Putamen (tissue), 1 donor: Measurements from ENCODE around the gene GPS1.

Experiments
- DNase-seq: peaks from one replicate; pipeline ENCODE4 v3.0.0-alpha.2; 2016; ENCODE audit warnings: low spot score

Gene GPS1

DNA sequence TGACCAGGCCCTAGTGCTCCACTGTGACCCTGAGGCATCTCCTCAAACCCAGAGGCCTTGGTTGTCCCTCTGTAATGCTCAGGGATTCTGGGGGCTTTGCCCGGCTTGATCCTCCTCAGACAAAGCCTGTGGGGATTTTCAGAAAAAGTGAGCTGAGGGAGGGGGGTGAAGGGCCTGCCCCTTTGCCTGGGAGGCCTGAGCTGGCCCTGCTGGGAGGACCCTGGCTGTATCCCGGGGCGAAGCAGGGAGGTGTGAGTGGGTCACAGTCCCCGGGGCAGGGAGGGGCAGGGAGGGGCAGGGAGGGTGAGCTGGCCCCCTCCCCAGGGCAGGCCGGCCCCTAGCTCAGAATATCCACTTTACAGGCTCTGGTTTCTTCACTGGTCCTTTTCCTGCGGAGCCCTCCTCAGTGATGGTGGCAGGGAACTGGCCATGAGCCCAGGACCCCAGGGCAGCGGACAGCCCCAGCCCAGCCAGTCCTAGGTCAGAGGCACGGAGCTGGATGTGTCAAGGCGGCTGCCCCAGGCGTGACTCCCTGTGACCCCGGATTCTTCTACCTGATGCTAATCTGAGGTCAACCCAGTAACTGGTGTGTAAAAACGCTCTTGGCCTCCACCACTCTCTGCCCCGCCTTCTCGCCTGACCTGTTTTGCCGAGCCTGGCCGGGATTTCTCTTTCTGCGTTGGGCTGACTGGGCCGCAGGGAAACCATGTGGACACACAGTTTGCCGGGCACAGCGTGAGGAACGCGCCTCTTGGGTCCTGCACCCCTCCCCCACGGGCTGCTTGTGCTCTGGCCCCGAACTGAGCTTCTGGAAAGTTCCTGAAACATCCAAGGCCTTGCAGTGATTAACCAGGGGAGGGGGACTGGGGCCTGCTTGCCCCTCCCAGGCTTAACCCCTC lies 52.1 kb downstream of the GPS1 start:
- no peak for DNase-seq

DNA sequence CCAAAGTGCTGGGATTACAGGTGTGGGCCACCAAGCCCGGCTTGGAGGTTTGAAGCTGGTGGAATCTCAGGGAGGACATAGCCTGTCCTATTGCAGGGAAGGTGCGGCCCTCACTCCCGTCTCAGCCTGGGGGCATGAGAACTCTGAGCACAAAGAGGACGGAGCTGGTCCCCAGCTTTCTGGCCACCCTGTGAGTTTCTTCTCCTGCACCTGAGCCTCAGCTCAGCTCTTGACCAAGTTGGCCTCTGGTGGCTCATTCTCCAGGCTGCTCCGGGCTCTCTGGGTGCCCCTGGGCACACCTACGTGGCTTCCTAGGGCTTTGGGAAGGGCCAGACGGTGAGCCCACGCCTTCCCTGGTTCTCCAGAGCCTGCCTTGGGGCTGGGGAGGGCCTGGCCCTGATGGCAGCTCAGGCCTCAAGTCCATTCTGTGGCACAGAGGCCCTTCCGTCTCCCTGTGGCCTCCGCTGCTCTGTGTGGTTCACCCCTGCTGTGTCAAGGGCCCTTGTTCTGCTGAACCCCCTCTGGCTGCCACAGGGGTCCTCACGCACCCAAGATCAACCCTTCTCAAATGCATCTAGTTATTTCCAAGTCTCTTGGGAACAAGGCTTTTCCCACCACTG lies 53.2 kb downstream of the GPS1 start:
- DNase-seq: no peak

DNA sequence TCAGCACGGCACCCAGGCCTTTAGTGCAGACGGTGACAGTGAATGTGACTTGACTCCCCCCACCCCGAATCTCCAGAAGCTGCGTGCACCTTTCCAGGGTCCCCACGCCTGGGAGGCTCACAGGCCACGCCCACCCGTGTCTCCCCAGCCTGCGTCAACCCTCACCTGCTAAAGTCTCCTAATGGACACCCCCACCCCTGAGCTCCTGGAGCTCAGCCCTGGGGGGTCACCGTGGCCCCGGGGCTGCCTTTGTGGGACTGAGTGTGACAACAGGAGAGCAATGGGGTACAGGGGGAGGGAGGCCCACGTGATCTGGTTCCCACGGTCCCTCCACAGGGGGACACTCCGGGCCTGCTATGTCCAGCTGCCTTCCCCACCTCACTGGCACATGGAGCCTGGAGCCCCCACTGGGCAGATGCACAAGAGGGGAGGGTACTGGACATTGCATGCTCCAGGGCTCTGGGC lies 53.8 kb downstream of the GPS1 start:
- no peak for DNase-seq

DNA sequence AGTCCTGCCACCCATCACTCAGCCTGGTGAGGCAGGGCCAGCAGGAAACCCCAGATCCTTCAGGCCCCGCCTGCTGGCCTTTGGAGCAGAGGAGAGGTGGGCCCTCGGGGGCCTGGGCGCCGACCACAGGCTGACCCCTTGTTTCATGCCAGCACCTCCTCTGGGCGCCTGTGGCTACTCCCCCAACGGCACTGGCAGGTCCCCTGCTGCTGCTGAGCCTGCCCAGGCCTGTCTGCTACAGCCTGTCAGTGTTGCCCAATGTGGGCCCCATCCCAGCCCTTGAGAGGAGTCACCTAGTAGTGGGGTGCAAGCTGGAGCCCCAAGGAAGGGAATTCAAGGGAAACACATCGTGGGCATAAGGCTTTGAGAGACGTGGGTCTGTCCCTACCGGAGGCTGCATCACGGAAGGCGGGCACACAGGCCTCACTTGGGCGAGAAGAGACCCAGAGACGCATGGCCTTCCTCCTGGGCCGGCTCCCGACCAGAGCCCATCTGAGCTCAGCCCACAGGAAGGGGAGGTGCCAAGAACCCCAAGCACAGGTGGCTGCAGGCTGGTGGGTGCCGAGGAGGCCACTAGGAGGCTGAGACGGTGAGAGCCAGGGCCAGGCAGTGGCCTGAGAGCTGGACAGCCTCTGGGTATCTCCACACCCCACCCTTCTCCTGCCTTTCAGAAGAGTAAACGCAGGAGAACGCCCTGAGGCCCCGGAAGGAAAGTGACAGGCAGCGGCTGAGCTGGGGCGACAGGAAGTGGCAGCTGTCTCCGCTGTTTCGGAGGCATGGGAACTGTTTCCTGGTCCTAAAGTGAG lies 54.4 kb downstream of the GPS1 start:
- DNase-seq: no peak

DNA sequence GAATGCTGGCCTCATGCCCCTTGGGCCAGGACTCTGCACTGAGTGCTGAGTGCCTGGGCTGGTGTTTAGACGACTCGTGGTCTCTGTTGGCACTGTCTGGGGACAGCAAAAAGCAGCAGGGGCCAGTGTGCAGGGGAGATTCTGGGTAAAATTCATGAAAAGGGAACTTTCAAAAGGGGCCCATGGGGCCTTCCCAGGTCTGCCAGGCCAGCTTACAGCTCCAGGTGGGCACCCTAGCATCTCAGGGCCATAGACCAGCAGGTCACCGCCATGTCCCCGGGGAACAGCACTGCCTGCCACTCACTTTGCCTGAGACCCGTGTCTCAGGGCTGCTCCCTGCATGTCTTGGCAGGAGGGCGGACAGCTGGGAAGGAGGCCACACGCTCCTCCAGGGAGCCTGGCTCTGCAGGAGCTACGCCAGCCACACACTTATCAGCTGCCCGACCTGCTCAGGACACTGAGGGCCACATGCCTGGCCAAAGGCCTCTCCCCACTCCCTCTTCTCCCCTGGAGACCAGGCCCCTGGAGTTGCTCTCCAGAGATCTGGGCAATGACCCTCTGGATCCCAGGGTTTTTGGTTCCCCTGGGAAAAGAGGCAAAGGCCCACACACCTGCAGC lies 55.1 kb downstream of the GPS1 start:
- DNase-seq: no peak
